ENCODE data around the gene TRIM28.

Gene TRIM28

DNA sequence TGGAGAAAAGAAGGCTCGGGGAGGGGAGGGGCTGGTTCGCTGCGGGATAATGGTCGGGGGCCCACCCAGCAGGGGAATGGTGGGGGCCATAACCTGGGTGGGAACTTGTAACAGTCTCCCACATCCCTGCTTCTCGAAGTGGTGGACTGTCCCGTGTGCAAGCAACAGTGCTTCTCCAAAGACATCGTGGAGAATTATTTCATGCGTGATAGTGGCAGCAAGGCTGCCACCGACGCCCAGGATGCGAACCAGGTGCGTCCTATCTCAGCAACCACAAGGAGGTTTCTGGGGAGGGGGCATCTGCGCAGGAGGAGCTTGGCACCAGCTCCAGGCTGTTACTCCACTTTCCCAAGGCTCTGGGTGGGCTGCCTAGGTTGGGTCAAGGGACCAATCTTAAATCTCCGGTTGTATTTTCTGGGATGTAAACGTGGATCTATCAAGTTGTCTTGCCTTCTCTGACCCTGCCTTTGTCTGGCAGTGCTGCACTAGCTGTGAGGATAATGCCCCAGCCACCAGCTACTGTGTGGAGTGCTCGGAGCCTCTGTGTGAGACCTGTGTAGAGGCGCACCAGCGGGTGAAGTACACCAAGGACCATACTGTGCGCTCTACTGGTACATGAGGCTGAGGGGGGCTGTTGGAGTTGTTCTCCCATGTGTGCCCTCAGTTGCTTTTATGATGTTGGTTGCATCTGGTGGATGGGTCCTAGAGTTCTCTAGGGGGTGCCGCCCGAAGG, 1.6 kb downstream of the TRIM28 start:
- TF ChIP-seq ESRRG (CRISPR knock-in tag; IDR thresholded peaks at IDR 0.05) (no peak), TOX (CRISPR knock-in tag; IDR thresholded peaks at IDR 0.05; ENCODE audit: borderline replicate concordance) (no peak), ARNTL (CRISPR knock-in tag; IDR thresholded peaks at IDR 0.05; ENCODE audit: borderline replicate concordance, low read depth) (no peak), ZFP3 (CRISPR knock-in tag; IDR thresholded peaks at IDR 0.05) (no peak), TCF4 (CRISPR knock-in tag; IDR thresholded peaks at IDR 0.05; ENCODE audit: borderline replicate concordance) (no peak), GLIS3 (CRISPR knock-in tag; IDR thresholded peaks at IDR 0.05) (no peak), ISL1 (CRISPR knock-in tag; IDR thresholded peaks at IDR 0.05) (no peak), ZNF565 (CRISPR knock-in tag; conservative IDR thresholded peaks at IDR 0.05; ENCODE audit: low read depth) (no peak), ZC3H10 (CRISPR knock-in tag; IDR thresholded peaks at IDR 0.05) (no peak), RARB (CRISPR knock-in tag; IDR thresholded peaks at IDR 0.05) (no peak)
- TF ChIP-seq, protein P1, sequence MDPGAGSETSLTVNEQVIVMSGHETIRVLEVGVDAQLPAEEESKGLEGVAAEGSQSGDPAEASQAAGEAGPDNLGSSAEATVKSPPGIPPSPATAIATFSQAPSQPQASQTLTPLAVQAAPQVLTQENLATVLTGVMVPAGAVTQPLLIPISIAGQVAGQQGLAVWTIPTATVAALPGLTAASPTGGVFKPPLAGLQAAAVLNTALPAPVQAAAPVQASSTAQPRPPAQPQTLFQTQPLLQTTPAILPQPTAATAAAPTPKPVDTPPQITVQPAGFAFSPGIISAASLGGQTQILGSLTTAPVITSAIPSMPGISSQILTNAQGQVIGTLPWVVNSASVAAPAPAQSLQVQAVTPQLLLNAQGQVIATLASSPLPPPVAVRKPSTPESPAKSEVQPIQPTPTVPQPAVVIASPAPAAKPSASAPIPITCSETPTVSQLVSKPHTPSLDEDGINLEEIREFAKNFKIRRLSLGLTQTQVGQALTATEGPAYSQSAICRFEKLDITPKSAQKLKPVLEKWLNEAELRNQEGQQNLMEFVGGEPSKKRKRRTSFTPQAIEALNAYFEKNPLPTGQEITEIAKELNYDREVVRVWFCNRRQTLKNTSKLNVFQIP (CRISPR knock-in tag; IDR thresholded peaks at IDR 0.05; ENCODE audit: borderline replicate concordance, low read depth), result no peak
- TF ChIP-seq, protein P2, sequence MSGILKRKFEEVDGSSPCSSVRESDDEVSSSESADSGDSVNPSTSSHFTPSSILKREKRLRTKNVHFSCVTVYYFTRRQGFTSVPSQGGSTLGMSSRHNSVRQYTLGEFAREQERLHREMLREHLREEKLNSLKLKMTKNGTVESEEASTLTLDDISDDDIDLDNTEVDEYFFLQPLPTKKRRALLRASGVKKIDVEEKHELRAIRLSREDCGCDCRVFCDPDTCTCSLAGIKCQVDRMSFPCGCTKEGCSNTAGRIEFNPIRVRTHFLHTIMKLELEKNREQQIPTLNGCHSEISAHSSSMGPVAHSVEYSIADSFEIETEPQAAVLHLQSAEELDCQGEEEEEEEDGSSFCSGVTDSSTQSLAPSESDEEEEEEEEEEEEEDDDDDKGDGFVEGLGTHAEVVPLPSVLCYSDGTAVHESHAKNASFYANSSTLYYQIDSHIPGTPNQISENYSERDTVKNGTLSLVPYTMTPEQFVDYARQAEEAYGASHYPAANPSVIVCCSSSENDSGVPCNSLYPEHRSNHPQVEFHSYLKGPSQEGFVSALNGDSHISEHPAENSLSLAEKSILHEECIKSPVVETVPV (CRISPR knock-in tag; IDR thresholded peaks at IDR 0.05), result no peak
- TF ChIP-seq, protein P3, sequence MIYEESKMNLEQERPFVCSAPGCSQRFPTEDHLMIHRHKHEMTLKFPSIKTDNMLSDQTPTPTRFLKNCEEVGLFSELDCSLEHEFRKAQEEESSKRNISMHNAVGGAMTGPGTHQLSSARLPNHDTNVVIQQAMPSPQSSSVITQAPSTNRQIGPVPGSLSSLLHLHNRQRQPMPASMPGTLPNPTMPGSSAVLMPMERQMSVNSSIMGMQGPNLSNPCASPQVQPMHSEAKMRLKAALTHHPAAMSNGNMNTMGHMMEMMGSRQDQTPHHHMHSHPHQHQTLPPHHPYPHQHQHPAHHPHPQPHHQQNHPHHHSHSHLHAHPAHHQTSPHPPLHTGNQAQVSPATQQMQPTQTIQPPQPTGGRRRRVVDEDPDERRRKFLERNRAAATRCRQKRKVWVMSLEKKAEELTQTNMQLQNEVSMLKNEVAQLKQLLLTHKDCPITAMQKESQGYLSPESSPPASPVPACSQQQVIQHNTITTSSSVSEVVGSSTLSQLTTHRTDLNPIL (CRISPR knock-in tag; IDR thresholded peaks at IDR 0.05; ENCODE audit: low read depth), result no peak
- no peak for ATAC-seq

DNA sequence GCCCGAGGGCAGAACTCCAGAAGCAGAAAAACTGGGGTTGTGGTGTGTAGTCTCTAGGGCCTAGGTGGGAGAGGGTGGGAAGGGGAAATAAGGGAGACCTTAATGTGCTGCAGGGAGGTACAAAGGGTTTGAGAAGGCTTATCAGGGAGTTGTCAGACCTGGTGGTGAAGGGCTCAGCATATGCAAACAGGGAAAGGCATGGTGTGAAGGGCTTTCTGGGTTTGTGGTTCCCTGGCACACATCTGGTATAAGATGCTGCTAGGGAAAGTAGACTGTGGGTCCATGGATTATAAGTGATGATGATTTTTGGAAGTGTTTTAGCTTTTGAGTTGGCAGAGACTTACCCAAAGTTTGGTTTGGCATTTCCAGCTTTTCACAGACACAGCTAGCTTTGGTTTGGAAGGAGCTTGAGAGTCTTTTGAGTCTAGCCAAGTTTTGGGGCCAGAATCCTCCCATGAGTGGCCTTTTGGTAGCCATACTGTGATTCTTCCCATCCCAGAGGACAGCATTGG, 2.2 kb downstream of the TRIM28 start:
- no peak for ATAC-seq
- no peak for TF ChIP-seq ARNTL (CRISPR knock-in tag; IDR thresholded peaks at IDR 0.05; ENCODE audit: borderline replicate concordance, low read depth)

DNA sequence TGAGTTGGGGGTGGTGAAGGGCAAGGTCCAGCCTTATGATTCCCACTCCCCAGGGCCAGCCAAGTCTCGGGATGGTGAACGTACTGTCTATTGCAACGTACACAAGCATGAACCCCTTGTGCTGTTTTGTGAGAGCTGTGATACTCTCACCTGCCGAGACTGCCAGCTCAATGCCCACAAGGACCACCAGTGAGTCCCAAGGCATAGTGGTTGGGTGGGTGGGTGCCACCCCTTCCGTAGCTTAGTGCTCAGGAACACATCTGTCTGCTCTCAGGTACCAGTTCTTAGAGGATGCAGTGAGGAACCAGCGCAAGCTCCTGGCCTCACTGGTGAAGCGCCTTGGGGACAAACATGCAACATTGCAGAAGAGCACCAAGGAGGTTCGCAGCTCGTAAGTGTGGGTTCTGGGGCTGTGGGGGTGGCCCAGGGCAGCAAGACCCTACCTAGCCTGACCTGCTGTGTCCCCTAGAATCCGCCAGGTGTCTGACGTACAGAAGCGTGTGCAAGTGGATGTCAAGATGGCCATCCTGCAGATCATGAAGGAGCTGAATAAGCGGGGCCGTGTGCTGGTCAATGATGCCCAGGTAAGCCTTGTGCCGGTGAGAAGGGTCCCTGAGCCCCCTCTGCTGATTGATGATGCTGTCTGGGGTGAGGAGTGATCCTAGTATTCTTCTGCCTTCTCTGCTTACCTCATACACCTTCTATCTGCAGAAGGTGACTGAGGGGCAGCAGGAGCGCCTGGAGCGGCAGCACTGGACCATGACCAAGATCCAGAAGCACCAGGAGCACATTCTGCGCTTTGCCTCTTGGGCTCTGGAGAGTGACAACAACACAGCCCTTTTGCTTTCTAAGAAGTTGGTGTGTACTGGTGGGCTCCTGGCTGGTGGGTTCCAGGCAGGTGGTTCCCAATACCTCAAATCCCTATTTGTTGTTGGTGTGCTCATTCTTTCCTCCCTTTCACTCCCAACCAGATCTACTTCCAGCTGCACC, 3.8 kb downstream of the TRIM28 start:
- ATAC-seq, result no peak
- TF ChIP-seq, protein P1 (CRISPR knock-in tag; IDR thresholded peaks at IDR 0.05; ENCODE audit: borderline replicate concordance, low read depth), result no peak
- TF ChIP-seq CSDC2 (CRISPR knock-in tag; IDR thresholded peaks at IDR 0.05) (no peak), ZFP3 (CRISPR knock-in tag; IDR thresholded peaks at IDR 0.05) (no peak)

DNA sequence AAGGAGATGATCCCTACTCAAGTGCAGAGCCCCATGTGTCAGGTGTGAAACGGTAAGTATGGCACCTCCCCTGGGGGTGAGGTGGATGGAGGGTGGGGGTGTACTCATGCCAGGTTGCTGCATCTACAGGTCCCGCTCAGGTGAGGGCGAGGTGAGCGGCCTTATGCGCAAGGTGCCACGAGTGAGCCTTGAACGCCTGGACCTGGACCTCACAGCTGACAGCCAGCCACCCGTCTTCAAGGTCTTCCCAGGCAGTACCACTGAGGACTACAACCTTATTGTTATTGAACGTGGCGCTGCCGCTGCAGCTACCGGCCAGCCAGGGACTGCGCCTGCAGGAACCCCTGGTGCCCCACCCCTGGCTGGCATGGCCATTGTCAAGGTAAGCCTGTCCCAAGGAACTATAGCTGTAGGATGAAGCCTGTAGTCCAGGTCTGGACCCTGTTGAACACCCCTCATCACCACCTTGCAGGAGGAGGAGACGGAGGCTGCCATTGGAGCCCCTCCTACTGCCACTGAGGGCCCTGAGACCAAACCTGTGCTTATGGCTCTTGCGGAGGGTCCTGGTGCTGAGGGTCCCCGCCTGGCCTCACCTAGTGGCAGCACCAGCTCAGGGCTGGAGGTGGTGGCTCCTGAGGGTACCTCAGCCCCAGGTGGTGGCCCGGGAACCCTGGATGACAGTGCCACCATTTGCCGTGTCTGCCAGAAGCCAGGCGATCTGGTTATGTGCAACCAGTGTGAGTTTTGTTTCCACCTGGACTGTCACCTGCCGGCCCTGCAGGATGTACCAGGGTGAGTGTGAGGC, 5.2 kb downstream of the TRIM28 start:
- no peak for ATAC-seq
- TF ChIP-seq ISL1 (CRISPR knock-in tag; IDR thresholded peaks at IDR 0.05) (no peak), ARNTL (CRISPR knock-in tag; IDR thresholded peaks at IDR 0.05; ENCODE audit: borderline replicate concordance, low read depth) (no peak), RARB (CRISPR knock-in tag; IDR thresholded peaks at IDR 0.05) (no peak), OSR1 (CRISPR knock-in tag; IDR thresholded peaks at IDR 0.05) (no peak), ZNF70 (CRISPR knock-in tag; IDR thresholded peaks at IDR 0.05) (no peak), CSDC2 (CRISPR knock-in tag; IDR thresholded peaks at IDR 0.05) (no peak)
- TF ChIP-seq, protein P4, sequence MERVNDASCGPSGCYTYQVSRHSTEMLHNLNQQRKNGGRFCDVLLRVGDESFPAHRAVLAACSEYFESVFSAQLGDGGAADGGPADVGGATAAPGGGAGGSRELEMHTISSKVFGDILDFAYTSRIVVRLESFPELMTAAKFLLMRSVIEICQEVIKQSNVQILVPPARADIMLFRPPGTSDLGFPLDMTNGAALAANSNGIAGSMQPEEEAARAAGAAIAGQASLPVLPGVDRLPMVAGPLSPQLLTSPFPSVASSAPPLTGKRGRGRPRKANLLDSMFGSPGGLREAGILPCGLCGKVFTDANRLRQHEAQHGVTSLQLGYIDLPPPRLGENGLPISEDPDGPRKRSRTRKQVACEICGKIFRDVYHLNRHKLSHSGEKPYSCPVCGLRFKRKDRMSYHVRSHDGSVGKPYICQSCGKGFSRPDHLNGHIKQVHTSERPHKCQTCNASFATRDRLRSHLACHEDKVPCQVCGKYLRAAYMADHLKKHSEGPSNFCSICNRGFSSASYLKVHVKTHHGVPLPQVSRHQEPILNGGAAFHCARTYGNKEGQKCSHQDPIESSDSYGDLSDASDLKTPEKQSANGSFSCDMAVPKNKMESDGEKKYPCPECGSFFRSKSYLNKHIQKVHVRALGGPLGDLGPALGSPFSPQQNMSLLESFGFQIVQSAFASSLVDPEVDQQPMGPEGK (CRISPR knock-in tag; IDR thresholded peaks at IDR 0.05; ENCODE audit: borderline replicate concordance), result no peak

Measured in SK-N-SH treated with all-trans-retinoic acid at 6 μM for 48 hours (cell line).